Heart left ventricle (tissue), 16 donors: ENCODE data around the gene CNTROB. TPM values are rescaled to one million over a fixed set of nuclear protein-coding genes. Genes with fewer than 3 reads are reported as not detected.

Source experiments
- ATAC-seq, 4 donors: fragments of 200-7000 bp; cut with Tn5 transposase; one replicate each; pipeline ENCODE4 v1.9.1; 2020 to 2022; ENCODE audit warnings: moderate library complexity in 4 of 4, mild to moderate bottlenecking in 3 of 4, moderate number of reproducible peaks in 1 of 4
- DNase-seq, 5 donors: peaks; one replicate each; pipeline ENCODE4 v3.0.0-alpha.2; 2020
- H3K27ac ChIP-seq, 12 donors: fragments of 200-600 bp; sonication (generic) in 4 of 12; one replicate each; pipeline versions ENCODE4 v1.5.0 to v1.8.0; 2016 to 2022; ENCODE audit warnings: mild to moderate bottlenecking in 2 of 12
- H3K27me3 ChIP-seq, 9 donors: fragments of 200-600 bp; sonication (generic) in 2 of 9; one replicate each; pipeline versions ENCODE4 v1.5.1 to v1.8.0; 2016 to 2022; ENCODE audit warnings: mild to moderate bottlenecking in 3 of 9
- H3K36me3 ChIP-seq, 9 donors: fragments of 200-600 bp; sonication (generic) in 2 of 9; one replicate each; pipeline versions ENCODE4 v1.5.0 to v1.8.0; 2018 to 2022; ENCODE audit warnings: mild to moderate bottlenecking in 2 of 9
- H3K4me1 ChIP-seq, 12 donors: fragments of 200-600 bp; sonication (generic) in 4 of 12; one replicate each; pipeline versions ENCODE4 v1.5.0 to v1.8.0; 2016 to 2022; ENCODE audit warnings: mild to moderate bottlenecking in 3 of 12
- H3K4me3 ChIP-seq, 12 donors: fragments of 200-600 bp; sonication (generic) in 4 of 12; one replicate each; pipeline versions ENCODE4 v1.5.0 to v1.8.0; 2017 to 2022; ENCODE audit warnings: mild to moderate bottlenecking in 9 of 12, moderate library complexity in 4 of 12
- H3K9me3 ChIP-seq, 12 donors: fragments of 200-600 bp; sonication (generic) in 4 of 12; one replicate each; pipeline versions ENCODE4 v1.5.0 to v1.8.0; 2016 to 2022; ENCODE audit warnings: mild to moderate bottlenecking in 1 of 12
- POLR2A ChIP-seq, 2 donors: fragments of 450-650 bp; IDR thresholded peaks; one replicate each; pipeline ENCODE4 v1.6.1; 2017; ENCODE audit warnings: antibody characterized with exemption in 2 of 2, mild to moderate bottlenecking in 2 of 2, moderate library complexity in 2 of 2
- WGBS, 4 donors: extraction: QIAGEN DNeasy Blood & Tissue Kit in 2 of 4; methylation state at CpG; one replicate each; pipeline versions ENCODE4 v1.1.5 to v1.1.7; 2013 to 2018; 5-methylcytosine and 5-hydroxymethylcytosine counted together
- intact Hi-C, 10 donors: fragments of 100-400 bp; cut with DNase I; formaldehyde crosslinking; loops; one replicate each; pipeline versions ENCODE4 v1.11.1 to v1.14.2; 2022
- polyA plus RNA-seq, 2 donors: library from polyadenylated mRNA; stranded (reverse); fragments of 200-250 nt; gene quantifications; one replicate each; pipeline ENCODE4 v1.2.3, GENCODE V29; 2013
- total RNA-seq, 9 donors: library from RNA; depleted of rRNA in 2 of 9; stranded (reverse); fragments of >200 nt in 2 of 9; fragmentation: NEBNext Ultra II Directional in 3 of 9; extraction: Animal tissue kit (Norgen Biotek cat#: 25700) in 3 of 9; gene quantifications; one replicate each; pipeline versions ENCODE4 v1.1.0 to v1.2.4, GENCODE V29; 2016 to 2023
- TF ChIP-seq, protein P1 (sequence below), 12 donors: fragments of 200-600 bp; sonication (generic) in 4 of 12; IDR thresholded peaks; one replicate each; pipeline versions ENCODE4 v1.5.0 to v1.8.0; 2018 to 2022; ENCODE audit warnings: antibody characterized with exemption in 12 of 12, mild to moderate bottlenecking in 5 of 12
- donor health status: ischemic (EF 13 %, LVEDD 7.1; RV severe dilation, severe dysfunction).
- donor health status: healthy with polysubstance abuse.
- donor health status: DM: no; HTN: yes; CAD: no.
- donor health status: DM: no; HTN: no; CAD: no.
- donor health status: ischemic (EF 25% LVEDD 6.9; RV normal size, moderate dysfunction).
- donor health status: ischemic (EF 25% LVEDD 5.7; RV mildly dilated, moderate dysfunction).
- donor health status: healthy.
- donor health status: DM: yes; HTN: yes; CAD: no.
- donor health status: ischemic (EF 35%, LVEDD 5.7; RV mildly dilated, moderate dysfunction).
- donor health status: nonischemic (EF 11% LVEDD 7.7; RV severe dilation, severe dysfunction).
- donor health status: DM: yes; HTN: yes; CAD: no.
- donor health status: PGD.
- donor health status: ischemic (EF 29% LVEDD 5.4; RV normal size, mild dysfunction).
- donor health status: nonischemic (EF 23%, LVEDD 6.1; RV moderate dilation, normal function).

CNTROB gene
- total and polyA plus RNA-seq, 11 donors, result 7.9 to 19.2 (median 11.2) TPM

GRCh38 chr17:7884581-7885366 is 47.2 kb upstream of the CNTROB start:
- Histone ChIP-seq H3K27ac (peak overlapping the region; percentile 57 to 98 (median 91)), H3K27me3 (no peaks in the 10 kb centered on the region), H3K36me3 (peaks cover 0 to 25% (median 5%) of the 10 kb centered on the region in 9 donors), H3K4me1 (peaks cover 16 to 83% (median 40%) of the 10 kb centered on the region in 12 donors), H3K9me3 (no peaks in the 10 kb centered on the region), H3K4me3 (peak overlapping the region; percentile 57 to 86 (median 76))
- intact Hi-C loops, result loop anchor here in 1 of 10 donors (5.0 kb wide), 1 partner anchor 48 kb away; the partner anchor contains the start of genes CNTROB and TRAPPC1
- WGBS, 4 donors, result 1 to 3% (median 1%) methylated on average over 52 to 86 of the region's 100 CpGs
- DNase-seq (peak in 3 of 5 donors; percentile 16 to 67 (median 26)), ATAC-seq (no peak)
- no peak for TF ChIP-seq POLR2A (IDR thresholded peaks at IDR 0.05)
- TF ChIP-seq, protein P1, sequence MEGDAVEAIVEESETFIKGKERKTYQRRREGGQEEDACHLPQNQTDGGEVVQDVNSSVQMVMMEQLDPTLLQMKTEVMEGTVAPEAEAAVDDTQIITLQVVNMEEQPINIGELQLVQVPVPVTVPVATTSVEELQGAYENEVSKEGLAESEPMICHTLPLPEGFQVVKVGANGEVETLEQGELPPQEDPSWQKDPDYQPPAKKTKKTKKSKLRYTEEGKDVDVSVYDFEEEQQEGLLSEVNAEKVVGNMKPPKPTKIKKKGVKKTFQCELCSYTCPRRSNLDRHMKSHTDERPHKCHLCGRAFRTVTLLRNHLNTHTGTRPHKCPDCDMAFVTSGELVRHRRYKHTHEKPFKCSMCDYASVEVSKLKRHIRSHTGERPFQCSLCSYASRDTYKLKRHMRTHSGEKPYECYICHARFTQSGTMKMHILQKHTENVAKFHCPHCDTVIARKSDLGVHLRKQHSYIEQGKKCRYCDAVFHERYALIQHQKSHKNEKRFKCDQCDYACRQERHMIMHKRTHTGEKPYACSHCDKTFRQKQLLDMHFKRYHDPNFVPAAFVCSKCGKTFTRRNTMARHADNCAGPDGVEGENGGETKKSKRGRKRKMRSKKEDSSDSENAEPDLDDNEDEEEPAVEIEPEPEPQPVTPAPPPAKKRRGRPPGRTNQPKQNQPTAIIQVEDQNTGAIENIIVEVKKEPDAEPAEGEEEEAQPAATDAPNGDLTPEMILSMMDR (IDR thresholded peaks at IDR 0.05), result no peak

DNA sequence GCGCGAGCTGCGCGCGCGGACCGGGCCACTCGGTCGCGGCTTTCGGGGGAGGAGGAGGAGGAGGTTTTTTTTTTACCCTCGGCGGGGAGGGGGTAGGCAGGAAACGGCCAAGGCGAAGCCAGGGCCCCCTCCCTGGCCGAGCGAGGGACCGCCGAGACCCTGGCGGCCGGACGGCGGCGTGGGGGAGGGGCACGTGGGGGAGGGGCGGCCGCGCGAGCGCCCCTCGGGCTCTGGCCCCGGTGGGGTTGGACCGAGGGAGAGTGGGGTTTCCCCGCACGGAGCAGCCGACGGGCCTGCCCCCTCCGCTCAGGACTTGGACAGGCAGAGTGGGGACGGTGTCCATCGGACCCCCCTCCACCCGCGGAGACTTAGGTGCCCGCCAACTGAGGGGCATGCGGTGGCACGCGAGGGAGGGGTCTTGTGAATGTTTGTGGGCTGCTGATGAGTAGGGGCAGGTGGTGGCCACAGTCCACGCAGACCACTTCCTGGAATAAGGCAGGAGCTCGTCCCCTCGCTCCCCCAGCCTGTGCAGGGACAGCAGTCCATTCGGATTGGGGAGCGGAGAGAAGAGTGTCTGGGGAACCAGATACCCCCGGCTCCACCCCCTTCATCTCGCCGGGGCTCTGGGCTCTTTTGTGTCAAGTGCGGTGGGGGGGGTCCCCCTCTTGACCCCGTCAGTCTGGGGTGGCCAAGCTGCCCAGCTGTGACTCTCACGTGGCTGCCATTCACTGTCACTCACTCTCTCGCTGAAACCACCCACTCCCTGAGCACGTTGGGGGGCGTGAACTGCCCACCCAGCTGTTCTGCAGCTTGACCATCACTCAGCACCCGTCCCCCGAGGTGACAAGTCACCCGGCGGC is 46.4 kb upstream of the CNTROB start:
- H3K36me3 ChIP-seq, result peaks cover 0 to 22% (median 3%) of the 10 kb centered on the region in 9 donors
- H3K27me3 ChIP-seq, result no peaks in the 10 kb centered on the region
- peak overlapping the region; percentile 57 to 98 (median 91) for H3K27ac ChIP-seq
- intact Hi-C loops, result loop anchor here in 2 of 10 donors (2.0 to 5.0 kb wide), 3 partner anchors 29 to 51 kb away; partner anchors contain the start of genes CNTROB (in 1 of the 2), KDM6B (in 1 of the 2), NAA38 (in 1 of the 2) and TRAPPC1 (in 1 of the 2)
- peaks cover 17 to 82% (median 46%) of the 10 kb centered on the region in 12 donors for H3K4me1 ChIP-seq
- peak; percentile 41 to 71 (median 52) for DNase-seq
- ATAC-seq, result no peak
- H3K9me3 ChIP-seq, result no peaks in the 10 kb centered on the region
- peak overlapping the region; percentile 57 to 86 (median 76) for H3K4me3 ChIP-seq
- 0 to 2% (median 0%) methylated on average over 28 to 64 of the region's 64 CpGs for WGBS, 4 donors
- TF ChIP-seq, protein P1 (IDR thresholded peaks at IDR 0.05), result no peak
- no peak for TF ChIP-seq POLR2A (IDR thresholded peaks at IDR 0.05)

GRCh38 chr17:7886227-7887037 is 45.6 kb upstream of the CNTROB start:
- Histone ChIP-seq H3K4me1 (peaks cover 17 to 74% (median 46%) of the 10 kb centered on the region in 12 donors), H3K9me3 (no peaks in the 10 kb centered on the region), H3K27me3 (no peaks in the 10 kb centered on the region), H3K4me3 (peak overlapping the region; percentile 57 to 86 (median 76)), H3K27ac (peak overlapping the region; percentile 36 to 98 (median 91)), H3K36me3 (peaks cover 0 to 22% (median 8%) of the 10 kb centered on the region in 9 donors)
- intact Hi-C loops, result loop anchor here in 2 of 10 donors (2.0 to 5.0 kb wide), 3 partner anchors 30 to 52 kb away; partner anchors contain the start of genes CNTROB (in 1 of the 2), KDM6B (in 1 of the 2), NAA38 (in 1 of the 2) and TRAPPC1 (in 1 of the 2)
- ATAC-seq (no peak), DNase-seq (peak in 2 of 5 donors; percentile 32 to 36)
- 8 to 12% (median 10%) methylated on average over 19 to 30 of the region's 30 CpGs for WGBS, 4 donors
- no peak for TF ChIP-seq POLR2A (IDR thresholded peaks at IDR 0.05)
- TF ChIP-seq, protein P1 (IDR thresholded peaks at IDR 0.05), result no peak
